Neural crest cell (in vitro differentiated cells): ENCODE data around the gene KDM1B. TPM values are rescaled to one million over a fixed set of nuclear protein-coding genes. Genes with fewer than 3 reads are reported as not detected.
"Not testable (repeated sequence)": the region's sequence is repeated elsewhere in the genome, so short reads cannot be mapped to it uniquely, and the experiment has no call there.

ENCODE experiments used
- DNase-seq: peaks from one replicate; pipeline ENCODE4 v3.0.0; 2021; ENCODE audit warnings: low read depth, mixed read lengths, low spot score
- H3K27ac Mint-ChIP-seq: one replicate; pipeline ENCODE4 v1.8.0; 2021; ENCODE audit warnings: mild to moderate bottlenecking, mixed read lengths; ENCODE audit not compliant: unreplicated experiment
- H3K27me3 Mint-ChIP-seq: 2 replicates; pipeline ENCODE4 v1.8.0; 2021; ENCODE audit warnings: low read depth, mild to moderate bottlenecking, mixed read lengths
- H3K36me3 Mint-ChIP-seq: 2 replicates; pipeline ENCODE4 v1.8.0; 2021; ENCODE audit warnings: low read depth, mild to moderate bottlenecking, mixed read lengths
- H3K4me1 Mint-ChIP-seq: 2 replicates; pipeline ENCODE4 v1.8.0; 2021; ENCODE audit warnings: mixed read lengths
- H3K4me3 Mint-ChIP-seq: one replicate; pipeline ENCODE4 v1.8.0; 2021; ENCODE audit warnings: mild to moderate bottlenecking, mixed read lengths
- H3K9me3 Mint-ChIP-seq: 2 replicates; pipeline ENCODE4 v1.8.0; 2021; ENCODE audit warnings: mixed read lengths
- CTCF ChIP-seq: fragments of 200-600 bp; sonication (generic); conservative IDR thresholded peaks from 2 replicates; pipeline ENCODE4 v1.5.0; 2021; ENCODE audit warnings: antibody characterized with exemption, mild to moderate bottlenecking
- total RNA-seq: library from RNA; stranded (reverse); gene quantifications from 2 replicates; pipeline ENCODE4 v1.2.1, GENCODE V29; 2021

Gene KDM1B
- total RNA-seq, 1 donor from 2014 or later = 21.6 TPM

GRCh38 chr6:18207949-18208348, 52.7 kb downstream of the KDM1B start:
- DNase-seq = no peak
- H3K27ac Mint-ChIP-seq = no peak overlapping the region
- no peaks in the 10 kb centered on the region for H3K27me3 Mint-ChIP-seq
- H3K4me3 Mint-ChIP-seq = no peak overlapping the region
- no peak for TF ChIP-seq CTCF
- H3K9me3 Mint-ChIP-seq = no peaks in the 10 kb centered on the region
- peaks cover 6% of the 10 kb centered on the region for H3K36me3 Mint-ChIP-seq
- no peaks in the 10 kb centered on the region for H3K4me1 Mint-ChIP-seq

- H3K9me3 Mint-ChIP-seq, H3K4me3 Mint-ChIP-seq: not testable (repeated sequence)
Observed at GRCh38 chr6:18208778-18209177, 53.6 kb downstream of the KDM1B start.

GRCh38 chr6:18209539-18210197, 54.4 kb downstream of the KDM1B start:
- no peaks in the 10 kb centered on the region for H3K27me3 Mint-ChIP-seq
- no peaks in the 10 kb centered on the region for H3K9me3 Mint-ChIP-seq
- no peak for TF ChIP-seq CTCF
- no peak overlapping the region for H3K27ac Mint-ChIP-seq
- no peaks in the 10 kb centered on the region for H3K4me1 Mint-ChIP-seq
- no peak for DNase-seq
- H3K4me3 Mint-ChIP-seq = no peak overlapping the region
- peaks cover 6% of the 10 kb centered on the region for H3K36me3 Mint-ChIP-seq

More at GRCh38 chr6:18208778-18209177, 53.6 kb downstream of the KDM1B start:
- H3K27ac Mint-ChIP-seq, H3K36me3 Mint-ChIP-seq, DNase-seq, H3K27me3 Mint-ChIP-seq, H3K4me1 Mint-ChIP-seq: not testable (repeated sequence)

GRCh38 chr6:18210707-18211106, 55.5 kb downstream of the KDM1B start:
- Mint-ChIP-seq H3K9me3 (no peaks in the 10 kb centered on the region), H3K36me3 (peaks cover 8% of the 10 kb centered on the region), H3K27me3 (no peaks in the 10 kb centered on the region), H3K4me3 (no peak overlapping the region), H3K27ac (no peak overlapping the region), H3K4me1 (no peaks in the 10 kb centered on the region)
- DNase-seq = no peak
- TF ChIP-seq CTCF = no peak

GRCh38 chr6:18211338-18211737, 56.1 kb downstream of the KDM1B start:
- no peak for TF ChIP-seq CTCF
- Mint-ChIP-seq H3K9me3 (no peaks in the 10 kb centered on the region), H3K27me3 (no peaks in the 10 kb centered on the region), H3K4me3 (no peak overlapping the region), H3K4me1 (no peaks in the 10 kb centered on the region), H3K27ac (no peak overlapping the region), H3K36me3 (peaks cover 9% of the 10 kb centered on the region)
- no peak for DNase-seq

- Mint-ChIP-seq H3K4me1 (no peaks in the 10 kb centered on the region), H3K27ac (no peak overlapping the region), H3K36me3 (peaks cover 12% of the 10 kb centered on the region), H3K9me3 (no peaks in the 10 kb centered on the region), H3K27me3 (no peaks in the 10 kb centered on the region), H3K4me3 (no peak overlapping the region)
- TF ChIP-seq CTCF = no peak
- no peak for DNase-seq
Observed at GRCh38 chr6:18212231-18212630, 57.0 kb downstream of the KDM1B start.
